GOT3 (cell line): ENCODE results near the gene PLS3.
"Not testable (repeated sequence)": the region's sequence is repeated elsewhere in the genome, so short reads cannot be mapped to it uniquely, and the experiment has no call there.

Experiments used
- DNase-seq: peaks from one replicate; lab custom pipeline; 2025; ENCODE audit warnings: mixed read lengths; lab: John Stamatoyannopoulos, UW

The PLS3 gene

GRCh38 chrX:115606861-115607260 lies 45.9 kb downstream of the PLS3 start:
- DNase-seq, result no peak

- no peak for DNase-seq
Measured at GRCh38 chrX:115609621-115610020, 48.6 kb downstream of the PLS3 start.

GRCh38 chrX:115616943-115617563 lies 56.1 kb downstream of the PLS3 start:
- no peak for DNase-seq

- DNase-seq, result no peak
Measured at GRCh38 chrX:115622534-115622933, 61.6 kb downstream of the PLS3 start.

- DNase-seq, result no peak
Measured at GRCh38 chrX:115624916-115625315, 63.9 kb downstream of the PLS3 start.

- DNase-seq, result no peak
Measured at GRCh38 chrX:115625572-115626301, 64.8 kb downstream of the PLS3 start.

GRCh38 chrX:115630204-115630603 lies 69.2 kb downstream of the PLS3 start:
- no peak for DNase-seq

GRCh38 chrX:115632455-115632854 lies 71.5 kb downstream of the PLS3 start:
- no peak for DNase-seq

- not testable (repeated sequence) for DNase-seq
Measured at GRCh38 chrX:115633397-115633796, 72.4 kb downstream of the PLS3 start.

- no peak for DNase-seq
Measured at GRCh38 chrX:115639334-115639880, 78.4 kb downstream of the PLS3 start.

GRCh38 chrX:115642311-115642710 lies 81.3 kb downstream of the PLS3 start:
- no peak for DNase-seq

GRCh38 chrX:115642895-115643530 lies 82.0 kb downstream of the PLS3 start:
- DNase-seq, result no peak

GRCh38 chrX:115644397-115644796 lies 83.4 kb downstream of the PLS3 start:
- DNase-seq, result not testable (repeated sequence)

GRCh38 chrX:115649461-115650063 lies 88.6 kb downstream of the PLS3 start:
- no peak for DNase-seq

- DNase-seq, result no peak
Measured at GRCh38 chrX:115650449-115650848, 89.5 kb downstream of the PLS3 start.

GRCh38 chrX:115650916-115651315 lies 89.9 kb downstream of the PLS3 start:
- DNase-seq, result no peak

GRCh38 chrX:115652221-115652620 lies 91.2 kb downstream of the PLS3 start:
- no peak for DNase-seq

- no peak for DNase-seq
Measured at GRCh38 chrX:115665122-115665521, 104.1 kb downstream of the PLS3 start.

GRCh38 chrX:115679460-115679859 lies 118.5 kb downstream of the PLS3 start:
- DNase-seq, result no peak

- no peak for DNase-seq
Measured at GRCh38 chrX:115687595-115687994, 126.6 kb downstream of the PLS3 start.

GRCh38 chrX:115689931-115690330 lies 129.0 kb downstream of the PLS3 start:
- DNase-seq, result no peak

GRCh38 chrX:115690511-115691216 lies 129.7 kb downstream of the PLS3 start:
- no peak for DNase-seq
